ELF-1 (cell line): ENCODE data around the gene ANKRD55.
"Not testable (repeated sequence)": the region's sequence is repeated elsewhere in the genome, so short reads cannot be mapped to it uniquely, and the experiment has no call there.

ENCODE experiments used
- DNase-seq: peaks from one replicate; pipeline ENCODE4 v3.0.0-alpha.2; 2016; ENCODE audit warnings: low read depth, low spot score

Gene ANKRD55

GRCh38 chr5:56105511-56106291 lies 127.4 kb downstream of the ANKRD55 start:
- DNase-seq = no peak

GRCh38 chr5:56102889-56103288 lies 130.2 kb downstream of the ANKRD55 start:
- DNase-seq = no peak

GRCh38 chr5:56102207-56102606 lies 130.9 kb downstream of the ANKRD55 start:
- not testable (repeated sequence) for DNase-seq

DNA sequence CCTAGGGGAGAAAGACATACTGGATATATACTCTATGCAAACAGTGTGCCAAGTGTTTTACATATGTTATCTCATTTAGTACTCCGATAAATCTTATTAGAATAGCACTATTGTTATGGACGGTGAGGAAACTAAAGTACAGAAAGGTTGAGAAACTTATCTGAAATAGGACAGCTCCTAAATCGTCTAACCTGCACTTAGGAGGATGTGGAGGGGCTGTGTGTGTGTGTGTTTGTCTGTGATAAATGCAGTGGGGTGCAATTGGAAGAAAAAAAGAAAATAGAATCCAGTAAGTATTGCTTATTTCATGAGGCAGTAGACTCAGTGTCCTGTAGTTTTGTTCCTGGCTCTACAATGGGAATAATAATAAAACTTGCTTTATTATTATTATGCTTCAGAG lies 131.9 kb downstream of the ANKRD55 start:
- no peak for DNase-seq

DNA sequence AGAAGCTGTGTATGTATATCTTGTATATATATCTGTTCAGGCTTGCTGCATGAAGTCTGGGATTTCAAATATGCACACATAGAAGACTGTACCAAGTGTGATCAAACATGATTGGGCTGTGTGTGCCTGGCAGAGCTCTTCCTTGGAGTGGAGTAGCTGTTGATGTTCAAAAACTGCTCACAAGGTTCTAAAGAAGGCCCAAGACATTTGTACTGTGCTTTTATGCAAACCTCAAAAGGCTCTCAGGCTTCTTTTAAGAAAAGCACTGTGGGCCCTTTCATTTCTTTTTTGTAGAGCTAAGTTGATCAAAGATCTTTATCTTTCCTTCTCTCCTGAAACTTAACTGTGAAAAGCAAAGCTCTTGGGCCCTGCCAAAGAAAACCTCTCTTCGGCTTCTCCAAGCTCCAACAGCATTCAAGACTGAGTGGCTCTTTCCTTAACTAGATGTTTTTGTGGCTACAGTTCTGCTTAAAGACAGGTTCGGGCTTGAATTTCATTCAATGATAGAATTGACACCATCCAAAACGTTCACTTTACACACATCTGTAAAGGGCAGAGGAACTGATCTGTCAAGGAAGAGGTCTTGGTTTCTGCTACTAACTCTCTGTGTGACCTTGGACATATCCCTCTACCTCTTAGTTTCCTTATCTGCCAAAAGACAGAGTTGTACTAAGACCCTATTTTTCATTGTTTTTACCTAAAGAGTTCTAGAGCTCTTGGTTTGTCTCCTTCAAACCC lies 132.5 kb downstream of the ANKRD55 start:
- DNase-seq = no peak

GRCh38 chr5:56099346-56099745 lies 133.8 kb downstream of the ANKRD55 start:
- DNase-seq = no peak

- DNase-seq = no peak
These were observed 136.1 kb downstream of the ANKRD55 start for GRCh38 chr5:56097055-56097454.

DNA sequence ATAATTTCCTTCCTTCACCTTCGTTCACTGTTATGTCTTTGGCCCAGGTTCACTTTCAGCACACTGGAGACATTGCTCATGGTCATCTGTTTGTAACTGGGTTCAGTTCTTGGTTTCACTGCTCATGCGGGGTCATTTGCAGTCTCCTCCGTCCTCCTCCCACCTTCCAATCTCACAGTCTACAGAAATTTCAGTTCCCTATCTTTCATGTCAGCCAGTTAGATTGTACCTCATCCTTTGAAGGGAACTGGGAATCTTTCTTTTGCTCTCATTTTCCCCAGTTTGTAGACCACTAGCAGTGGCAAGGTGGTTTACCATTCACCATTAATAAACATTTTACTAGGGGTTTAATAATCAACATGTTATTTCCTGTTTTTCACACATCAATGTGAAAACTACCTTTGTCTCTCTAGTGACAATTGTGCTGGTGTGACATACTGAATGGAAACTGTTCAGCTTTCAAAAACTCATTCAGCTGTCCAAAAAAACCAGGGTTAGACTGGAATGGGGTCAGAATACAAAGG lies 137.5 kb downstream of the ANKRD55 start:
- DNase-seq = no peak

- DNase-seq = no peak
These were observed 138.4 kb downstream of the ANKRD55 start for GRCh38 chr5:56094579-56095361.

GRCh38 chr5:56093970-56094369 lies 139.2 kb downstream of the ANKRD55 start:
- DNase-seq = no peak

GRCh38 chr5:56092115-56092514 lies 141.0 kb downstream of the ANKRD55 start:
- no peak for DNase-seq

- no peak for DNase-seq
These were observed 141.5 kb downstream of the ANKRD55 start for GRCh38 chr5:56091664-56092063.

DNA sequence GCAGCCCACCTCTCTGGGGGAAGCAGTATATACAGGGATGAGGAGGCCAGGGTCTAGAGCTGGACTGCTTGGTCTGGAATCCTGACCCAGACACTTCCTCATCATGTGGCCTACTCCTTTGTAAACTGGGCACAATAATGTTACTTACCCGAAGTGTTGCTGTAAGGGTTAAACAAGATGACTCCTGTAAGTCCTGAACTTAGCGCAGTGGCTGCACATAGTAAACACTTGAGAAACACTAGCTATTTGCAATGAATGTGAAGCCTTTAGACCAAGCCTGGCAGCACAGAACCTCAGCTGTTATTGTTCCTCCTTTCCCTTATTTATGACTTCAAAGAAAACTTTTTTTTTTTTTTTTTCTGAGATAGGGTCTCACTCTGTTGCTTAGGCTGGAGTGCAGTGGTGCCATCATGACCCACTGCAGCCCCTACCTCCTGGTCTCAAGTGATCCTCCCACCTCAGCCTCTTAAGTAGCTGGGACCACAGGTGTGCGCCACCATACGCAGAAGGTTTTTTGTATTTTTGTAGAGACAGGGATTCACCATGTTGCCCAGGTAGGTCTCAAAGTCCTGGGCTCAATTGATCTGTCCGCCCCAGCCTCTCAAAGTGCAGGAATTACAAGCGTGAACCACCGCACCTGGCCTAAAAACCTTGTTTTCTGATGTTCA lies 142.2 kb downstream of the ANKRD55 start:
- no peak for DNase-seq

- peak; percentile 62 for DNase-seq
These were observed 143.9 kb downstream of the ANKRD55 start for GRCh38 chr5:56088967-56089829.

GRCh38 chr5:56088431-56088949 lies 144.6 kb downstream of the ANKRD55 start:
- DNase-seq = no peak

DNA sequence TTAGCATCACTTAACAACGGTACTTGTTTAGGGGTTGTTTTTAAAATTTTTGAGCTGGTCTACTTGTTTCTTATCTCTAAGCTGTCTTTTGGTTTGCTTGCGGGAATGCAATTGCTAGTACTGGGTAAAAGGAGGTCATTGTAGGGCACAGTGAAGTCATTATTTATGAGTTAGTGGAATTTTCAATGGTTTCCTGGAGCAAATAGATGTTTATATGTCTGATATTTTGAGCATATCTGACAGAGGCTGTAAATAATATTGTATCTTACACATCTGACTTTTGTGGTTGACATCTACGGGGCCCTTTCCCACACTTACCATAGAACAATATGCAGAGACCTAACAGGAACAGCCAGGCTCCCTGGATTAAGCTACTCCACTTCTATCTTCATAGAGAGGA lies 147.9 kb downstream of the ANKRD55 start:
- DNase-seq = no peak

- DNase-seq = no peak
These were observed 149.8 kb downstream of the ANKRD55 start for GRCh38 chr5:56083286-56083854.

GRCh38 chr5:56081053-56081642 lies 152.0 kb downstream of the ANKRD55 start:
- DNase-seq = not testable (repeated sequence)

- DNase-seq = no peak
These were observed 152.6 kb downstream of the ANKRD55 start for GRCh38 chr5:56080375-56081052.
